Ovary (tissue), 9 donors: ENCODE measurements around the gene SIPA1L3. TPM values are rescaled to one million over a fixed set of nuclear protein-coding genes. Genes with fewer than 3 reads are reported as not detected.

Experiments used
- DNase-seq, 5 donors: peaks; one replicate each; pipeline ENCODE4 v3.0.0-alpha.2; 2019 to 2020
- H3K27ac ChIP-seq, 2 donors: fragments of 200-600 bp; one replicate each; pipeline versions ENCODE4 v1.5.1 to v1.8.0; 2019 to 2022
- H3K27me3 ChIP-seq: fragments of 200-600 bp; one replicate; pipeline ENCODE4 v1.8.0; 2022
- H3K36me3 ChIP-seq: fragments of 200-600 bp; sonication (generic); one replicate; pipeline ENCODE4 v1.5.1; 2019
- H3K4me1 ChIP-seq: one replicate; pipeline ENCODE4 v1.8.1; 2013; ENCODE audit warnings: mild to moderate bottlenecking, moderate library complexity; ENCODE audit not compliant: insufficient read depth
- H3K4me3 ChIP-seq: fragments of 200-600 bp; sonication (generic); one replicate; pipeline ENCODE4 v1.5.1; 2017
- H3K9me3 ChIP-seq, 2 donors: fragments of 200-600 bp in 1 of 2; sonication (generic) in 1 of 2; one replicate each; pipeline versions ENCODE4 v1.5.1 to v1.8.1; 2013 to 2019; ENCODE audit warnings: mild to moderate bottlenecking in 1 of 2, moderate library complexity in 1 of 2
- CTCF ChIP-seq, 3 donors: fragments of 450-650 bp in 2 of 3; fragments of 200-600 bp in 1 of 3; IDR thresholded peaks; one replicate each; pipeline versions ENCODE4 v1.5.1 to v1.8.0; 2016 to 2022; ENCODE audit warnings: antibody characterized with exemption in 3 of 3, mild to moderate bottlenecking in 1 of 3
- EP300 ChIP-seq: sonication (generic); formaldehyde crosslinking; IDR thresholded peaks from one replicate; pipeline ENCODE4 v1.6.1; 2017; ENCODE audit warnings: antibody characterized with exemption
- POLR2A ChIP-seq: fragments of 450-650 bp; IDR thresholded peaks from one replicate; pipeline ENCODE4 v1.6.1; 2017; ENCODE audit warnings: antibody characterized with exemption, mild to moderate bottlenecking, moderate library complexity
- WGBS, 3 donors: extraction: QIAGEN DNeasy Blood & Tissue Kit in 1 of 3; methylation state at CpG; one replicate each; pipeline versions ENCODE4 v1.1.5 to v1.1.7; 2013 to 2017; 5-methylcytosine and 5-hydroxymethylcytosine counted together
- intact Hi-C, 4 donors: fragments of 100-400 bp; cut with DNase I; formaldehyde crosslinking; loops; one replicate each; pipeline versions ENCODE4 v1.11.0 to v1.15.1; 2022 to 2023
- polyA plus RNA-seq, 2 donors: library from polyadenylated mRNA; stranded (reverse); fragments of 200-250 nt in 1 of 2; fragments of 350-450 nt in 1 of 2; fragmentation: Illumina TruSeq in 1 of 2; extraction: RNeasy Lipid Tissue Mini Kit (QIAGEN cat#74804) in 1 of 2; gene quantifications; one replicate each; pipeline ENCODE4 v1.2.3, GENCODE V29; 2013 to 2014
- total RNA-seq, 7 donors: library from RNA; depleted of rRNA in 2 of 7; stranded (reverse); fragments of >200 nt in 2 of 7; fragmentation: NEBNext Ultra II Directional in 3 of 7; extraction: Animal tissue kit (Norgen Biotek cat#: 25700) in 3 of 7; gene quantifications; one replicate each; pipeline versions ENCODE4 v1.1.0 to v1.2.4, GENCODE V29; 2016 to 2023
- donor health status: DM: no; HTN: no; CAD: no; lungs with moderate emphysema.
- donor health status: DM: no; HTN: no; CAD: no.
- donor health status: Bipolar disorder and iron deficiency.
- donor health status: DM: yes; HTN: yes; CAD: no.
- donor health status: DM: no; HTN: no; CAD: no.
- donor health status: DM: yes; HTN: yes; CAD: no.

Gene SIPA1L3
- total and polyA plus RNA-seq, 9 donors, result 4.5 to 27.9 (median 18.2) TPM

DNA sequence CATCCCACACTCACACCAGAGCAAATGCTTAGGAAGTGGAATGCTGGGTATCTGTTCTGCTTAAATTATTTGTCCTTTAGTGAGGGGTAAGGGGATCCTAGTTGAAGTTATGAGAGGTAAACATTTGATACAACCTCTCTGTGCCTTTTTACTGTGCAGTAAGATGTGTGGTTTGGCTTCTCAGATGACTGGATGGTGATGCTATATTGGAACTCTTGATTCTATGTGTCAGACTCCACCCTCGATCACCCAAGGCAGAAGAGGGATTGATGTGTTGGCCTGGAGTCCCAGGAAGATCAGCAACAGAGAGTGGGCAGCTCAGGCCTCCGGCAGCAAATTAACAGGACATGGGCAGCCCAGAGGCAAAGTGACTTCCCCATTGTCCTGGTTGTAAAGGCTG lies 66.7 kb downstream of the SIPA1L3 start:
- no peaks in the 10 kb centered on the region for H3K36me3 ChIP-seq
- no peaks in the 10 kb centered on the region for H3K9me3 ChIP-seq
- TF ChIP-seq POLR2A, result no peak
- no peak for TF ChIP-seq EP300
- no peak for TF ChIP-seq CTCF (IDR thresholded peaks at IDR 0.05)
- H3K27ac ChIP-seq, result no peak overlapping the region
- no peaks in the 10 kb centered on the region for H3K4me1 ChIP-seq
- intact Hi-C loops, result no loop called here
- no peak for DNase-seq
- WGBS, 3 donors, result 92 to 98% (median 94%) methylated on average over 2 of the region's 2 CpGs
- H3K4me3 ChIP-seq, result no peak overlapping the region
- H3K27me3 ChIP-seq, result no peaks in the 10 kb centered on the region

DNA sequence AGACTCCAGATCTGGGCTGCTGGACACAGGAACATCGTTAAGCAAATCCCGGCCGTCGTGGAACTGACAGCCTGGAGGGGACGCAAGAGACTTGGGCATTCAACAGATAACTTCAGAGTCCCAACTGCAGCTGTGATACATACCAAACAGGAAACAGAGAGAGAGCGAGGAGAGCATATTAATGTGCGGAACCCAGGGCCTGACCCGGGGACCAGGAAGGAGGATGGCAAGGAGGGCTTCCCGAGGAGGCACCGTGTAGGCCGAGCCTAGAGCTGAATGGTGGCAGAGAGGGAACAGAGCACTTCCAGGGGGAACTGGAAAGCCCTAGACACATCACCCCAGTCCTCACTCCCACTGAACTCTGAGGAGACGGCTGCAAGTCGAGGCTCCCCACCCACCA lies 68.1 kb downstream of the SIPA1L3 start:
- WGBS, 3 donors, result 91 to 96% (median 94%) methylated on average over 13 of the region's 13 CpGs
- no peaks in the 10 kb centered on the region for H3K27me3 ChIP-seq
- TF ChIP-seq CTCF (IDR thresholded peaks at IDR 0.05), result no peak
- H3K27ac ChIP-seq, result no peak overlapping the region
- no peaks in the 10 kb centered on the region for H3K36me3 ChIP-seq
- no peak for DNase-seq
- intact Hi-C loops, result no loop called here
- H3K9me3 ChIP-seq, result no peaks in the 10 kb centered on the region
- H3K4me3 ChIP-seq, result no peak overlapping the region
- no peaks in the 10 kb centered on the region for H3K4me1 ChIP-seq

GRCh38 chr19:37975596-37976515 lies 68.8 kb downstream of the SIPA1L3 start:
- no peak for DNase-seq

GRCh38 chr19:37977391-37977790 lies 70.4 kb downstream of the SIPA1L3 start:
- H3K4me1 ChIP-seq, result no peaks in the 10 kb centered on the region
- H3K36me3 ChIP-seq, result no peaks in the 10 kb centered on the region
- H3K9me3 ChIP-seq, result no peaks in the 10 kb centered on the region
- 69 to 87% (median 83%) methylated on average over 5 of the region's 5 CpGs for WGBS, 3 donors
- no peak overlapping the region for H3K4me3 ChIP-seq
- no peak overlapping the region for H3K27ac ChIP-seq
- no peak for DNase-seq
- TF ChIP-seq EP300 (no peak), POLR2A (no peak), CTCF (IDR thresholded peaks at IDR 0.05) (no peak)
- intact Hi-C loops, result no loop called here
- H3K27me3 ChIP-seq, result no peaks in the 10 kb centered on the region

More at GRCh38 chr19:37975596-37976515, 68.8 kb downstream of the SIPA1L3 start:
- intact Hi-C loops, result no loop called here
- no peak for TF ChIP-seq EP300
- no peak for TF ChIP-seq CTCF (IDR thresholded peaks at IDR 0.05)
- TF ChIP-seq POLR2A, result no peak
- WGBS, 3 donors, result 95 to 98% (median 96%) methylated on average over 16 of the region's 16 CpGs
- no peak overlapping the region for H3K4me3 ChIP-seq
- no peaks in the 10 kb centered on the region for H3K9me3 ChIP-seq
- no peaks in the 10 kb centered on the region for H3K36me3 ChIP-seq
- H3K4me1 ChIP-seq, result no peaks in the 10 kb centered on the region
- H3K27ac ChIP-seq, result no peak overlapping the region
- H3K27me3 ChIP-seq, result no peaks in the 10 kb centered on the region
